H9 (cell line): Measurements from ENCODE around the gene CPD. TPM values are rescaled to one million over a fixed set of nuclear protein-coding genes. Genes with fewer than 3 reads are reported as not detected.

Experiments
- DNase-seq: peaks from one replicate; pipeline ENCODE4 v3.0.0-alpha.2; 2017
- H2AFZ ChIP-seq: one replicate; pipeline ENCODE4 v1.6.1; 2013; ENCODE audit warnings: mild to moderate bottlenecking, low read length, control low read depth, moderate library complexity
- H2AK5ac ChIP-seq: 2 replicates; pipeline ENCODE4 v1.6.1; 2013; ENCODE audit warnings: low read length, control low read depth, mixed read lengths; ENCODE audit not compliant: insufficient read length
- H2BK120ac ChIP-seq: one replicate; pipeline ENCODE4 v1.6.1; 2013; ENCODE audit warnings: low read depth, mild to moderate bottlenecking, low read length, control low read depth, inconsistent platforms; ENCODE audit not compliant: poor library complexity, severe bottlenecking
- H2BK12ac ChIP-seq: 2 replicates; pipeline ENCODE4 v1.6.1; 2013; ENCODE audit warnings: low read length, control low read depth, mixed read lengths, low read depth; ENCODE audit not compliant: insufficient read length
- H2BK15ac ChIP-seq: 2 replicates; pipeline ENCODE4 v1.6.1; 2013; ENCODE audit warnings: low read depth, low read length, control low read depth
- H2BK20ac ChIP-seq: one replicate; pipeline ENCODE4 v1.6.1; 2013; ENCODE audit warnings: low read depth, mild to moderate bottlenecking, low read length, control low read depth, inconsistent platforms; ENCODE audit not compliant: poor library complexity, severe bottlenecking
- H2BK5ac ChIP-seq: 2 replicates; pipeline ENCODE4 v1.6.1; 2013; ENCODE audit warnings: low read length, control low read depth, mixed read lengths; ENCODE audit not compliant: insufficient read length
- H3K14ac ChIP-seq: 2 replicates; pipeline ENCODE4 v1.6.1; 2013; ENCODE audit warnings: low read length, control low read depth; ENCODE audit not compliant: insufficient read depth
- H3K18ac ChIP-seq: 2 replicates; pipeline ENCODE4 v1.6.1; 2013; ENCODE audit warnings: low read depth, mild to moderate bottlenecking, mixed read lengths, low read length, control low read depth; ENCODE audit not compliant: insufficient read length
- H3K23ac ChIP-seq: 2 replicates; pipeline ENCODE4 v1.6.1; 2013; ENCODE audit warnings: low read length, control low read depth, mixed read lengths, low read depth; ENCODE audit not compliant: insufficient read length
- H3K23me2 ChIP-seq: 2 replicates; pipeline ENCODE4 v1.6.1; 2013; ENCODE audit warnings: low read depth, mild to moderate bottlenecking, mixed read lengths, low read length, control low read depth; ENCODE audit not compliant: insufficient read length, poor library complexity, severe bottlenecking
- H3K27ac ChIP-seq: 2 replicates; pipeline ENCODE4 v1.5.1; 2013; ENCODE audit warnings: low read length, control low read depth, mixed read lengths, low read depth; ENCODE audit not compliant: insufficient read length
- H3K27me3 ChIP-seq: 2 replicates; pipeline ENCODE4 v1.6.1; 2013; ENCODE audit warnings: low read length, control low read depth, inconsistent platforms; ENCODE audit not compliant: insufficient read depth
- H3K4ac ChIP-seq: 2 replicates; pipeline ENCODE4 v1.6.1; 2013; ENCODE audit warnings: low read depth, mild to moderate bottlenecking, control low read depth, inconsistent platforms, low read length, moderate library complexity
- H3K4me1 ChIP-seq: 2 replicates; pipeline ENCODE4 v1.6.1; 2013; ENCODE audit warnings: low read length, control low read depth, inconsistent platforms; ENCODE audit not compliant: insufficient read depth
- H3K4me2 ChIP-seq: 2 replicates; pipeline ENCODE4 v1.6.1; 2013; ENCODE audit warnings: low read length, control low read depth, mixed read lengths; ENCODE audit not compliant: insufficient read length, insufficient read depth
- H3K56ac ChIP-seq: 2 replicates; pipeline ENCODE4 v1.6.1; 2013; ENCODE audit warnings: low read depth, mild to moderate bottlenecking, mixed read lengths, low read length, control low read depth; ENCODE audit not compliant: insufficient read length
- H3K79me1 ChIP-seq: 2 replicates; pipeline ENCODE4 v1.6.1; 2013; ENCODE audit warnings: low read depth, mild to moderate bottlenecking, moderate library complexity, low read length, control low read depth, inconsistent platforms; ENCODE audit not compliant: insufficient read depth, poor library complexity, severe bottlenecking
- H3K79me2 ChIP-seq: 2 replicates; pipeline ENCODE4 v1.6.1; 2013; ENCODE audit warnings: low read length, control low read depth, inconsistent platforms; ENCODE audit not compliant: insufficient read depth
- H3K9ac ChIP-seq: 2 replicates; pipeline ENCODE4 v1.6.1; 2013; ENCODE audit warnings: low read length, control low read depth, mixed read lengths; ENCODE audit not compliant: insufficient read length; ENCODE audit errors: extremely low read depth
- H3K9me3 ChIP-seq: one replicate; pipeline ENCODE4 v1.6.1; 2013; ENCODE audit warnings: low read depth, low read length, inconsistent platforms; ENCODE audit not compliant: control insufficient read depth
- H3T11ph ChIP-seq: one replicate; pipeline ENCODE4 v1.6.1; 2013; ENCODE audit warnings: mild to moderate bottlenecking, low read length, control low read depth, inconsistent platforms
- H4K20me1 ChIP-seq: one replicate; pipeline ENCODE4 v1.6.1; 2013; ENCODE audit not compliant: control insufficient read depth, insufficient read length, insufficient read depth
- H4K5ac ChIP-seq: 2 replicates; pipeline ENCODE4 v1.6.1; 2013; ENCODE audit warnings: low read depth, mild to moderate bottlenecking, mixed read lengths, low read length, control low read depth; ENCODE audit not compliant: insufficient read length
- H4K8ac ChIP-seq: replicated peaks from 2 replicates; pipeline ENCODE4 v1.6.1; 2013; ENCODE audit warnings: low read length, control low read depth, mixed read lengths, low read depth; ENCODE audit not compliant: insufficient read length
- H4K91ac ChIP-seq: 2 replicates; pipeline ENCODE4 v1.6.1; 2013; ENCODE audit warnings: low read depth, mild to moderate bottlenecking, moderate library complexity, mixed read lengths, low read length, control low read depth; ENCODE audit not compliant: insufficient read length
- H3K27ac Mint-ChIP-seq, 3 experiments: 2 replicates in 2 of 3; 3 replicates in 1 of 3; pipeline ENCODE4 v1.8.0; 2020 to 2021; ENCODE audit warnings: mixed read lengths in 3 of 3, mild to moderate bottlenecking in 1 of 3, moderate library complexity in 1 of 3
- H3K27me3 Mint-ChIP-seq: 2 replicates; pipeline ENCODE4 v1.8.0; 2021; ENCODE audit warnings: low read depth, mild to moderate bottlenecking, moderate library complexity, mixed read lengths
- H3K36me3 Mint-ChIP-seq, 3 experiments: 2 replicates in 2 of 3; 3 replicates in 1 of 3; pipeline ENCODE4 v1.8.0; 2020 to 2021; ENCODE audit warnings: low read depth in 3 of 3, mixed read lengths in 3 of 3; ENCODE audit not compliant: insufficient read depth in 1 of 3
- H3K4me1 Mint-ChIP-seq, 2 experiments: 2 replicates each; pipeline ENCODE4 v1.8.0; 2020; ENCODE audit warnings: mixed read lengths in 2 of 2
- H3K4me3 Mint-ChIP-seq, 2 experiments: 2 replicates in 1 of 2; 3 replicates in 1 of 2; pipeline ENCODE4 v1.8.0; 2020 to 2021; ENCODE audit warnings: mild to moderate bottlenecking in 2 of 2, mixed read lengths in 2 of 2, moderate library complexity in 1 of 2
- H3K9me3 Mint-ChIP-seq, 2 experiments: 2 replicates in 1 of 2; 3 replicates in 1 of 2; pipeline ENCODE4 v1.8.0; 2020; ENCODE audit warnings: mild to moderate bottlenecking in 2 of 2, mixed read lengths in 2 of 2, moderate library complexity in 1 of 2
- WGBS: extraction: QIAGEN DNeasy Blood & Tissue Kit; methylation state at CpG from one replicate; pipeline ENCODE4 v1.1.7; 2013; ENCODE audit warnings: missing lambda C conversion rate, low lambda C conversion rate, mixed read lengths; ENCODE audit not compliant: insufficient read length; ENCODE audit errors: extremely low coverage; 5-methylcytosine and 5-hydroxymethylcytosine counted together
- total RNA-seq: library from RNA; stranded (reverse); gene quantifications from 2 replicates; pipeline ENCODE4 v1.2.1, GENCODE V29; 2021
- TF ChIP-seq, protein P1 (sequence below): fragments of 200-600 bp; sonication (generic); conservative IDR thresholded peaks from 3 replicates; pipeline ENCODE4 v1.8.0; 2021; ENCODE audit warnings: antibody characterized with exemption, mild to moderate bottlenecking

The CPD gene
- total RNA-seq, 1 experiment from 2014 or later = 47.0 TPM

DNA sequence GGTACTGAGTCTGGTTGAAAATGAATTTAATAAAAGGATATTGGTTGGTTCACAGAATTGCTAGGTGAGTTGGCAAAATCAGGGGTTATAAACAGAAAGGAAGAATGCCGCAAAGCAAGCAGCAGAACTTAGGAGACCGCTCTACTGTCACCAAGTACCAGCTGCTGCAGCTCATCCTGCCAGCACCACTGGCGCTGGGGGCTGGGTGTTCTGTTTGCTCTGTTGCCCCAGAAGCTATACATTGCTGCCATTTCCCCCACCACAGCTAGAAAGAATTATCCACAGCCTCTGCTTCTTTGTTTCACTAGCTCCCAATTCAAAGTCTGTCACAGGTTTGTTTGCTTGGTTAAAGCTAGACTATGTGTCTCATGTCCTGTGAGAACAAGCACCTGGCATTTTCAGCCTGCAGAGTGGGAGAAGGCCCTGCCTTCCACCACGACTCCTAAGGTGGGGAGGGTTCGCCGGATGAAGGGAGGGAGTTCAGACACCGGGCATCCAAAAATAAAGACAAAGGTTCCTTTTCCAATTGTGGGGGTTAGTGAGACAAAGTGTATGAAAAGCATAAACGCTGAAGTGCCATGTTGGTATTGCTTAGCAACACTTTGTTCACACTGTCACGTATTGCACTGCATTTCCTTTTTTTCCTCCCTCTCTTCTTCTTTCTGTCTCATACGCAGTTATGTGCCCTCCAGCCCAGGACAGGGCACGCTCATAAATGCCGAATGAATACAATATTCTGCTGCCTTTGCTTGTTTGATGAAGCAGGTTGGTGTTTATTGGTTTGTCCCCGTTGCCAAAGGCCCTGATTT lies 9.6 kb upstream of the CPD start:
- H2BK12ac ChIP-seq = no peak overlapping the region
- no peaks in the 10 kb centered on the region for H3K79me1 ChIP-seq
- H3K14ac ChIP-seq = no peak overlapping the region
- H4K8ac ChIP-seq = no peak overlapping the region
- DNase-seq = no peak
- H3K23ac ChIP-seq = no peak overlapping the region
- H4K91ac ChIP-seq = no peak overlapping the region
- no peaks in the 10 kb centered on the region for H3K27me3 ChIP-seq
- H3T11ph ChIP-seq = no peak overlapping the region
- no peak overlapping the region for H2BK120ac ChIP-seq
- no peaks in the 10 kb centered on the region for H3K79me2 ChIP-seq
- H3K18ac ChIP-seq = no peak overlapping the region
- WGBS = no CpG with 5 or more reads among the region's 13 CpGs
- Mint-ChIP-seq H3K4me3 (no peak overlapping the region), H3K4me1 (peaks cover 0 to 9% of the 10 kb centered on the region in 2 experiments; a peak in 2 of 4 replicates), H3K36me3 (no peaks in the 10 kb centered on the region), H3K27ac (peak overlapping the region in 1 of 3 experiments; percentile 54; a peak in 2 of 7 replicates), H3K27me3 (peaks cover 5% of the 10 kb centered on the region), H3K9me3 (no peaks in the 10 kb centered on the region)
- no peaks in the 10 kb centered on the region for H3K9me3 ChIP-seq
- no peaks in the 10 kb centered on the region for H3K23me2 ChIP-seq
- no peak overlapping the region for H3K4ac ChIP-seq
- H2BK20ac ChIP-seq = no peak overlapping the region
- no peak overlapping the region for H2BK15ac ChIP-seq
- H3K4me1 ChIP-seq = no peaks in the 10 kb centered on the region
- TF ChIP-seq, protein P1, sequence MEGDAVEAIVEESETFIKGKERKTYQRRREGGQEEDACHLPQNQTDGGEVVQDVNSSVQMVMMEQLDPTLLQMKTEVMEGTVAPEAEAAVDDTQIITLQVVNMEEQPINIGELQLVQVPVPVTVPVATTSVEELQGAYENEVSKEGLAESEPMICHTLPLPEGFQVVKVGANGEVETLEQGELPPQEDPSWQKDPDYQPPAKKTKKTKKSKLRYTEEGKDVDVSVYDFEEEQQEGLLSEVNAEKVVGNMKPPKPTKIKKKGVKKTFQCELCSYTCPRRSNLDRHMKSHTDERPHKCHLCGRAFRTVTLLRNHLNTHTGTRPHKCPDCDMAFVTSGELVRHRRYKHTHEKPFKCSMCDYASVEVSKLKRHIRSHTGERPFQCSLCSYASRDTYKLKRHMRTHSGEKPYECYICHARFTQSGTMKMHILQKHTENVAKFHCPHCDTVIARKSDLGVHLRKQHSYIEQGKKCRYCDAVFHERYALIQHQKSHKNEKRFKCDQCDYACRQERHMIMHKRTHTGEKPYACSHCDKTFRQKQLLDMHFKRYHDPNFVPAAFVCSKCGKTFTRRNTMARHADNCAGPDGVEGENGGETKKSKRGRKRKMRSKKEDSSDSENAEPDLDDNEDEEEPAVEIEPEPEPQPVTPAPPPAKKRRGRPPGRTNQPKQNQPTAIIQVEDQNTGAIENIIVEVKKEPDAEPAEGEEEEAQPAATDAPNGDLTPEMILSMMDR = no peak
- H4K20me1 ChIP-seq = no peaks in the 10 kb centered on the region
- H3K27ac ChIP-seq = no peak overlapping the region
- no peak overlapping the region for H2BK5ac ChIP-seq
- no peak overlapping the region for H3K4me2 ChIP-seq
- no peak overlapping the region for H2AFZ ChIP-seq
- no peak overlapping the region for H2AK5ac ChIP-seq
- no peak overlapping the region for H3K9ac ChIP-seq
- no peak overlapping the region for H3K56ac ChIP-seq
- H4K5ac ChIP-seq = no peak overlapping the region
